ENCODE data around the gene RMND5B.

GRCh38 chr5:178143246-178143645 is 12.4 kb downstream of the RMND5B start:
- TF ChIP-seq CTCF (conservative IDR thresholded peaks at IDR 0.05) (no peak), EZH2 (IDR thresholded peaks at IDR 0.05; ENCODE audit: low read depth) (no peak)

Data from PC-9 (cell line).